HCT116 (cell line): ENCODE results near the gene PHF1. TPM values are rescaled to one million over a fixed set of nuclear protein-coding genes. Genes with fewer than 3 reads are reported as not detected.

Source experiments
- ATAC-seq: fragments of 200-7000 bp; cut with Tn5 transposase; 2 replicates; pipeline ENCODE4 v1.9.1; 2020; ENCODE audit warnings: mild to moderate bottlenecking, moderate library complexity
- BruUV-seq: library from RNA; stranded (reverse); fragments of 400-500 nt; replicated peaks from 2 replicates; lab custom pipeline; 2021; lab: Mats Ljungman, UMichigan
- CTCF ChIA-PET: fragments of 300-600 bp; sonication (Branson Sonifier 250); formaldehyde crosslinking; loops from one replicate; lab custom pipeline; 2021; ENCODE audit warnings: antibody characterized with exemption; lab: Charles Lee
- POLR2A ChIA-PET: fragments of 300-600, 350-600 bp; sonication (Branson Sonifier 250); formaldehyde crosslinking; loops from one replicate; lab custom pipeline; 2021; ENCODE audit warnings: antibody characterized with exemption; lab: Charles Lee
- RAD21 ChIA-PET, 2 experiments: fragments of 300-600 bp; sonication (Branson Sonifier 250); formaldehyde crosslinking; loops; one replicate each; lab custom pipeline; 2023; ENCODE audit warnings: low total read pairs in 2 of 2; ENCODE audit not compliant: uncharacterized antibody in 2 of 2, unreplicated experiment in 2 of 2, low non-redundant PET in 1 of 2; lab: Charles Lee
- DNase-seq: peaks from one replicate; pipeline ENCODE4 v3.0.0-alpha.2; 2010; ENCODE audit warnings: low read depth, low spot score
- H2AFZ ChIP-seq: fragments of 200-600 bp; shearing (Covaris generic), sonication (generic); 2 replicates; pipeline ENCODE4 v1.6.1; 2017; ENCODE audit warnings: low read depth, mixed run types, mixed read lengths, antibody characterized with exemption, low read length; ENCODE audit not compliant: poor library complexity, severe bottlenecking
- H3K27ac ChIP-seq: 2 replicates; pipeline ENCODE4 v1.5.1; 2012; ENCODE audit warnings: low read depth, low read length
- H3K27me3 ChIP-seq: fragments of 200-600 bp; sonication (generic); 2 replicates; pipeline ENCODE4 v1.6.1; 2016; ENCODE audit warnings: mixed run types, low read length, mixed read lengths; ENCODE audit not compliant: insufficient read depth
- H3K36me3 ChIP-seq, 2 experiments: fragments of 200-500 bp in 1 of 2; fragments of 200-600 bp in 1 of 2; sonication (Bioruptor generic) in 1 of 2; sonication (generic) in 1 of 2; 2 replicates each; pipeline versions ENCODE4 v1.5.1 to v1.6.1; 2014 to 2016; ENCODE audit warnings: low read length in 2 of 2, inconsistent platforms in 1 of 2, mixed read lengths in 1 of 2, mixed run types in 1 of 2; ENCODE audit not compliant: insufficient read depth in 2 of 2, control insufficient read depth in 1 of 2
- H3K4me1 ChIP-seq, 2 experiments: fragments of 200-600 bp in 1 of 2; sonication (generic) in 1 of 2; 2 replicates each; pipeline versions ENCODE4 v1.5.1 to v1.6.1; 2012 to 2017; ENCODE audit warnings: low read length in 2 of 2, inconsistent platforms in 1 of 2, mild to moderate bottlenecking in 1 of 2, mixed read lengths in 1 of 2, mixed run types in 1 of 2, moderate library complexity in 1 of 2; ENCODE audit not compliant: insufficient read depth in 2 of 2, control insufficient read depth in 1 of 2
- H3K4me2 ChIP-seq: fragments of 200-600 bp; sonication (generic); 2 replicates; pipeline ENCODE4 v1.6.1; 2017; ENCODE audit warnings: mixed run types, low read length, mixed read lengths
- H3K4me3 ChIP-seq, 2 experiments: fragments of 200-600 bp in 1 of 2; sonication (generic) in 1 of 2; replicated peaks in 1 of 2; 2 replicates each; pipeline ENCODE4 v1.5.1; 2011 to 2016; ENCODE audit warnings: low read length in 2 of 2, control low read depth in 1 of 2, low read depth in 1 of 2, mild to moderate bottlenecking in 1 of 2, mixed read lengths in 1 of 2, mixed run types in 1 of 2
- H3K79me2 ChIP-seq: fragments of 200-600 bp; sonication (generic); 2 replicates; pipeline ENCODE4 v1.6.1; 2017; ENCODE audit warnings: mild to moderate bottlenecking, mixed run types, low read length, moderate library complexity, mixed read lengths; ENCODE audit not compliant: insufficient read depth
- H3K9ac ChIP-seq: fragments of 200-600 bp; sonication (generic); 2 replicates; pipeline ENCODE4 v1.6.1; 2016; ENCODE audit warnings: low read length, mixed read lengths
- H3K9me2 ChIP-seq: fragments of 200-600 bp; sonication (generic), shearing (Covaris generic); 2 replicates; pipeline ENCODE4 v1.6.1; 2017; ENCODE audit warnings: mixed run types, mild to moderate bottlenecking, moderate library complexity; ENCODE audit not compliant: insufficient read depth
- H3K9me3 ChIP-seq, 2 experiments: fragments of 200-500 bp in 1 of 2; fragments of 200-600 bp in 1 of 2; sonication (Bioruptor generic) in 1 of 2; sonication (generic) in 1 of 2; 2 replicates each; pipeline ENCODE4 v1.6.1; 2014 to 2017; ENCODE audit warnings: low read length in 2 of 2, mixed read lengths in 2 of 2, inconsistent platforms in 1 of 2, low read depth in 1 of 2, mild to moderate bottlenecking in 1 of 2, mixed run types in 1 of 2, moderate library complexity in 1 of 2; ENCODE audit not compliant: control insufficient read depth in 1 of 2, insufficient read depth in 1 of 2
- H4K20me1 ChIP-seq: fragments of 200-600 bp; sonication (generic), shearing (Covaris generic); 2 replicates; pipeline ENCODE4 v1.6.1; 2017; ENCODE audit warnings: mixed run types, mild to moderate bottlenecking, moderate library complexity; ENCODE audit not compliant: insufficient read depth
- CBX3 ChIP-seq: IDR thresholded peaks from 2 replicates; pipeline ENCODE4 v1.6.1; 2012; ENCODE audit warnings: low read depth
- CEBPB ChIP-seq: IDR thresholded peaks from 2 replicates; pipeline ENCODE4 v1.6.1; 2012; ENCODE audit warnings: low read depth
- EGR1 ChIP-seq: IDR thresholded peaks from 2 replicates; pipeline ENCODE4 v1.6.1; 2012; ENCODE audit warnings: low read depth
- ELF1 ChIP-seq: IDR thresholded peaks from 2 replicates; pipeline ENCODE4 v1.6.1; 2012; ENCODE audit warnings: low read depth, borderline replicate concordance
- EZH2 ChIP-seq: fragments of 200-600 bp; sonication (generic); IDR thresholded peaks from 2 replicates; pipeline ENCODE4 v1.6.1; 2017; ENCODE audit warnings: antibody characterized with exemption, mixed run types
- EZH2phosphoT487 ChIP-seq: fragments of 200-600 bp; IDR thresholded peaks from 2 replicates; pipeline ENCODE4 v1.6.1; 2018; ENCODE audit warnings: antibody characterized with exemption, borderline replicate concordance
- JUND ChIP-seq: IDR thresholded peaks from 2 replicates; pipeline ENCODE4 v1.6.1; 2012
- SRF ChIP-seq: IDR thresholded peaks from 2 replicates; pipeline ENCODE4 v1.6.1; 2012; ENCODE audit warnings: low read depth
- ZFX ChIP-seq: fragments of 450-650 bp; IDR thresholded peaks from 2 replicates; pipeline ENCODE4 v1.6.1; 2017
- intact Hi-C: fragments of 100-400 bp; cut with micrococcal nuclease; formaldehyde crosslinking; loops from 2 replicates; pipeline ENCODE4 v1.10.0; 2022
- total RNA-seq: library from RNA; stranded (reverse); gene quantifications from one replicate; pipeline ENCODE4 v1.2.1, GENCODE V29; 2021; ENCODE audit not compliant: unreplicated experiment
- TF ChIP-seq, protein P1 (sequence below): IDR thresholded peaks from 2 replicates; pipeline ENCODE4 v1.6.1; 2012
- TF ChIP-seq, protein P2 (sequence below): IDR thresholded peaks from 2 replicates; pipeline ENCODE4 v1.6.1; 2012
- TF ChIP-seq, protein P3 (sequence below): IDR thresholded peaks from 2 replicates; pipeline ENCODE4 v1.6.1; 2011; ENCODE audit warnings: mild to moderate bottlenecking, low read length, moderate library complexity; ENCODE audit not compliant: insufficient replicate concordance; ENCODE audit errors: extremely low read depth

PHF1 gene
- total RNA-seq, 1 experiment from 2014 or later: 40.2 TPM

DNA sequence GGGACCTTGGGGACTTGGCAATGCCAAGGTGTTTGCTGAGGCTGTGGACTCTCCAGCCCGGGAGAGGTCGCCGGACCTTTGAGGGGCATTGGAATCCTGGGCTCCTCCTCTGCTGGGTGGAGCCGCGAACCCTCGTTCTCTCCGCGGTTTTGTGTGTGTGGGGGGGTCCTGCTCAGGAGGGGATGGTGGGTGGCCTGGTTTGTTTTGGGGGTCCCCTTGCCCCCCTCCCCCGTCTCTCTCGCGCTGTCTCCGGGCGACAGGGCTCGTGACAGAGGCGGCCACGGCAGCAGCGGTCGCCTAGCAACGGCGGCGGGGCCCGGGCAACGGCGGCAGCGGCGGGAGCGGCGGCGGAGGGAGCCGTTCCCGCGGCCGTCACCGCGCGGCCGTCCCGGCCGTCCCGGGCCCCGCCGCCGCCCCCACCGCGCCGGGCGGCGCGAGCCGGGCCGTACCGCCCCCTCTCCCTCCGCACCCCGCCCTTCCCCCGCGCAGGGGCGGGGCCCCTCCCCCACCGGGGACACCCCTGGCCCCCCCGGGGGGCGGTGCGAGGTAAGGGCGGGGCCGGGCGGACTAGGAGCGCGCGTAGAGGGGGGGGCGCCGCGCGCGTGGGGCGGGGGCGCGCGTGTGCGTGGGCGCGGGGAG, 16.9 kb downstream of the PHF1 start:
- ChIA-PET POLR2A (no interaction called here), CTCF (no interaction called here), RAD21 (no interaction called here)
- no peaks in the 10 kb centered on the region for H3K36me3 ChIP-seq
- peak overlapping the region; percentile 46; the same call in 1 of the 2 replicates for H3K27ac ChIP-seq
- H3K79me2 ChIP-seq: no peaks in the 10 kb centered on the region
- no peak overlapping the region for H2AFZ ChIP-seq
- no peak for TF ChIP-seq CEBPB
- TF ChIP-seq, protein P1, sequence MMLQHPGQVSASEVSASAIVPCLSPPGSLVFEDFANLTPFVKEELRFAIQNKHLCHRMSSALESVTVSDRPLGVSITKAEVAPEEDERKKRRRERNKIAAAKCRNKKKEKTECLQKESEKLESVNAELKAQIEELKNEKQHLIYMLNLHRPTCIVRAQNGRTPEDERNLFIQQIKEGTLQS: no peak
- no peak for TF ChIP-seq CBX3
- TF ChIP-seq JUND: no peak
- TF ChIP-seq, protein P2, sequence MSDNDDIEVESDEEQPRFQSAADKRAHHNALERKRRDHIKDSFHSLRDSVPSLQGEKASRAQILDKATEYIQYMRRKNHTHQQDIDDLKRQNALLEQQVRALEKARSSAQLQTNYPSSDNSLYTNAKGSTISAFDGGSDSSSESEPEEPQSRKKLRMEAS: no peak
- no peak for TF ChIP-seq EGR1
- TF ChIP-seq SRF: no peak
- TF ChIP-seq ELF1: no peak
- no peak for TF ChIP-seq ZFX
- no peak for TF ChIP-seq EZH2
- TF ChIP-seq, protein P3, sequence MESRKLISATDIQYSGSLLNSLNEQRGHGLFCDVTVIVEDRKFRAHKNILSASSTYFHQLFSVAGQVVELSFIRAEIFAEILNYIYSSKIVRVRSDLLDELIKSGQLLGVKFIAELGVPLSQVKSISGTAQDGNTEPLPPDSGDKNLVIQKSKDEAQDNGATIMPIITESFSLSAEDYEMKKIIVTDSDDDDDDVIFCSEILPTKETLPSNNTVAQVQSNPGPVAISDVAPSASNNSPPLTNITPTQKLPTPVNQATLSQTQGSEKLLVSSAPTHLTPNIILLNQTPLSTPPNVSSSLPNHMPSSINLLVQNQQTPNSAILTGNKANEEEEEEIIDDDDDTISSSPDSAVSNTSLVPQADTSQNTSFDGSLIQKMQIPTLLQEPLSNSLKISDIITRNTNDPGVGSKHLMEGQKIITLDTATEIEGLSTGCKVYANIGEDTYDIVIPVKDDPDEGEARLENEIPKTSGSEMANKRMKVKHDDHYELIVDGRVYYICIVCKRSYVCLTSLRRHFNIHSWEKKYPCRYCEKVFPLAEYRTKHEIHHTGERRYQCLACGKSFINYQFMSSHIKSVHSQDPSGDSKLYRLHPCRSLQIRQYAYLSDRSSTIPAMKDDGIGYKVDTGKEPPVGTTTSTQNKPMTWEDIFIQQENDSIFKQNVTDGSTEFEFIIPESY: no peak
- TF ChIP-seq EZH2phosphoT487: no peak
- no TSS peak for BruUV-seq
- H3K4me1 ChIP-seq: peaks cover 30 to 74% of the 10 kb centered on the region in 2 experiments
- no peaks in the 10 kb centered on the region for H3K9me2 ChIP-seq
- peak overlapping the region; percentile 52 to 61 for H3K4me3 ChIP-seq
- peak overlapping the region; percentile 60 for H3K9ac ChIP-seq
- H4K20me1 ChIP-seq: no peaks in the 10 kb centered on the region
- no peaks in the 10 kb centered on the region for H3K9me3 ChIP-seq
- H3K27me3 ChIP-seq: no peaks in the 10 kb centered on the region
- ATAC-seq: peak; percentile 30; the same call in 1 of the 2 replicates
- H3K4me2 ChIP-seq: peak overlapping the region; percentile 90
- DNase-seq: no peak
- intact Hi-C loops: loop anchor here (5.0 kb wide), 1 partner anchor 130 kb away; the partner anchor contains the start of gene RGL2
